8988T (cell line): ENCODE results near the gene MAK.
"Not testable (repeated sequence)": the region's sequence is repeated elsewhere in the genome, so short reads cannot be mapped to it uniquely, and the experiment has no call there.

ENCODE experiments used
- DNase-seq: peaks from one replicate; pipeline ENCODE4 v3.0.0; 2011

Gene MAK

GRCh38 chr6:10721850-10722569 is 116.3 kb downstream of the MAK start:
- DNase-seq, result no peak

GRCh38 chr6:10720960-10721849 is 117.1 kb downstream of the MAK start:
- DNase-seq, result not testable (repeated sequence)

GRCh38 chr6:10720265-10720959 is 117.9 kb downstream of the MAK start:
- DNase-seq, result no peak

GRCh38 chr6:10719964-10720264 is 118.4 kb downstream of the MAK start:
- DNase-seq, result no peak

- DNase-seq, result no peak
These were observed 118.9 kb downstream of the MAK start for GRCh38 chr6:10719296-10719963.

GRCh38 chr6:10713962-10714361 is 124.4 kb downstream of the MAK start:
- DNase-seq, result no peak
